K562 (cell line): ENCODE results near the gene SNX10.

ENCODE experiments used
- CBFB ChIP-seq: sonication (generic); formaldehyde crosslinking; IDR thresholded peaks from 2 replicates; pipeline ENCODE4 v1.4.0; 2020; ENCODE audit warnings: mild to moderate bottlenecking, missing genetic modification reagents
- POU5F1 ChIP-seq: fragments of 150-350 bp; IDR thresholded peaks from 2 replicates; pipeline ENCODE4 v1.6.1; 2014; ENCODE audit warnings: borderline replicate concordance, low read length, low read depth, mild to moderate bottlenecking; ENCODE audit not compliant: partially characterized antibody
- SMC3 ChIP-seq: conservative IDR thresholded peaks from 2 replicates; pipeline ENCODE4 v1.6.1; 2011; ENCODE audit warnings: low read depth, low read length, improper control_type of control experiment; ENCODE audit not compliant: insufficient read depth
- TRIM25 ChIP-seq: fragments of 450-650 bp; IDR thresholded peaks from 2 replicates; pipeline ENCODE4 v1.7.0; 2016; ENCODE audit warnings: borderline replicate concordance
- ZBTB1 ChIP-seq: sonication (generic); formaldehyde crosslinking; IDR thresholded peaks from 2 replicates; pipeline ENCODE4 v1.8.1; 2023; ENCODE audit warnings: missing genetic modification reagents, low read depth, mild to moderate bottlenecking, borderline replicate concordance

DNA sequence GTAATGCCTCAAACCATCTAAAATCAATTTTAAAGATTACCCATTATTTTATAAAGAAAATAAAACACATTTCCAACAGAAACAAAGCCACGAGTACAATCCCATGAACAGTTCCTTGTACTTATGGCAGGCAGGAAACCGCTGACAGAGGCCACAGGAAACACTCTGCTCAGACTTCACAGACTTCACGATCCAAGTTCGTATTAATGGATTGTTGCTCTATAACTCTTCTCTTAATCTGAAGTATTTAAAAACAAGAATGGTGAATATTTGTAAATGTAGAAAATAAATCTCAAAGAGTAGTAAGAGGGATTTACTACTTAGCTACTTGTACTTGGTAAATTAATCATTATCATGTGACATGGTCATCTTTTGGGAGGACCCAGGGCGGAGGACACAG is 78.3 kb downstream of the SNX10 start:
- TF ChIP-seq TRIM25: no peak
- TF ChIP-seq POU5F1: no peak
- TF ChIP-seq CBFB: no peak
- no peak for TF ChIP-seq ZBTB1
- TF ChIP-seq SMC3: no peak
